PFSK-1 (cell line): Measurements from ENCODE around the gene PTPRJ.

Experiments used
- FOXP2 ChIP-seq: optimal IDR thresholded peaks from 2 replicates; pipeline ENCODE3; 2011; ENCODE audit warnings: borderline replicate concordance, control low read depth, inconsistent platforms; ENCODE audit not compliant: insufficient read depth; ENCODE audit errors: extremely low read length, extremely low read depth
- POLR2AphosphoS5 ChIP-seq: IDR thresholded peaks from 2 replicates; pipeline ENCODE4 v1.6.1; 2012; ENCODE audit warnings: low read depth, mild to moderate bottlenecking, control low read depth, low read length, moderate library complexity
- SIN3A ChIP-seq: IDR thresholded peaks from 2 replicates; pipeline ENCODE4 v1.6.1; 2012; ENCODE audit warnings: mild to moderate bottlenecking, low read length, moderate library complexity, borderline replicate concordance; ENCODE audit not compliant: insufficient read depth
- TAF1 ChIP-seq: IDR thresholded peaks from 2 replicates; pipeline ENCODE4 v1.6.1; 2012; ENCODE audit warnings: low read length, control low read depth, borderline replicate concordance; ENCODE audit not compliant: insufficient read depth
- TF ChIP-seq, protein P1 (sequence below), 2 experiments: IDR thresholded peaks; 2 replicates each; pipeline versions ENCODE4 v1.6.1 to v1.8.0; 2011 to 2012; ENCODE audit warnings: low read depth in 2 of 2, low read length in 2 of 2, control low read depth in 1 of 2, inconsistent platforms in 1 of 2, mild to moderate bottlenecking in 1 of 2, moderate library complexity in 1 of 2; ENCODE audit not compliant: insufficient read depth in 1 of 2

The PTPRJ gene

DNA sequence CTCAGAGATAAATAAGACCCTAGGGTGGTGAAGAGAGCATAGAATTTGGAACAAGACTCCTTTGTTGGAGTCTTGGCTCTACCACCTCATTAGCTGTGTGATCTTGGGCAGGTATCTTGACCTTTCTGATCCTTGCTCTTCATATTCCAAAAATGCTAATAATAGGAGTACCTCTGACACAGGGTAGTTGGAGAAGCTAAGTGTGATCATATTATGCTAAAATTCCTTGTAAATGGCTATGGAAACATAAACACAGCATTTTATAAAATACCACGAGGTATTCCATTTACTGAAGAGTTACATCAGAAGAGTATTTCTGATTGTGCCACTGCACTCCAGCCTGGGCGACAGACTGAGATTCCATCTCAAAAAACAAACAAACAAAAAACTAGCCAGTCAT, 9.4 kb downstream of the PTPRJ start:
- TF ChIP-seq POLR2AphosphoS5: no peak
- TF ChIP-seq, protein P1, sequence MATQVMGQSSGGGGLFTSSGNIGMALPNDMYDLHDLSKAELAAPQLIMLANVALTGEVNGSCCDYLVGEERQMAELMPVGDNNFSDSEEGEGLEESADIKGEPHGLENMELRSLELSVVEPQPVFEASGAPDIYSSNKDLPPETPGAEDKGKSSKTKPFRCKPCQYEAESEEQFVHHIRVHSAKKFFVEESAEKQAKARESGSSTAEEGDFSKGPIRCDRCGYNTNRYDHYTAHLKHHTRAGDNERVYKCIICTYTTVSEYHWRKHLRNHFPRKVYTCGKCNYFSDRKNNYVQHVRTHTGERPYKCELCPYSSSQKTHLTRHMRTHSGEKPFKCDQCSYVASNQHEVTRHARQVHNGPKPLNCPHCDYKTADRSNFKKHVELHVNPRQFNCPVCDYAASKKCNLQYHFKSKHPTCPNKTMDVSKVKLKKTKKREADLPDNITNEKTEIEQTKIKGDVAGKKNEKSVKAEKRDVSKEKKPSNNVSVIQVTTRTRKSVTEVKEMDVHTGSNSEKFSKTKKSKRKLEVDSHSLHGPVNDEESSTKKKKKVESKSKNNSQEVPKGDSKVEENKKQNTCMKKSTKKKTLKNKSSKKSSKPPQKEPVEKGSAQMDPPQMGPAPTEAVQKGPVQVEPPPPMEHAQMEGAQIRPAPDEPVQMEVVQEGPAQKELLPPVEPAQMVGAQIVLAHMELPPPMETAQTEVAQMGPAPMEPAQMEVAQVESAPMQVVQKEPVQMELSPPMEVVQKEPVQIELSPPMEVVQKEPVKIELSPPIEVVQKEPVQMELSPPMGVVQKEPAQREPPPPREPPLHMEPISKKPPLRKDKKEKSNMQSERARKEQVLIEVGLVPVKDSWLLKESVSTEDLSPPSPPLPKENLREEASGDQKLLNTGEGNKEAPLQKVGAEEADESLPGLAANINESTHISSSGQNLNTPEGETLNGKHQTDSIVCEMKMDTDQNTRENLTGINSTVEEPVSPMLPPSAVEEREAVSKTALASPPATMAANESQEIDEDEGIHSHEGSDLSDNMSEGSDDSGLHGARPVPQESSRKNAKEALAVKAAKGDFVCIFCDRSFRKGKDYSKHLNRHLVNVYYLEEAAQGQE (IDR thresholded peaks at IDR 0.05; ENCODE audit: insufficient read depth in 1 of 2, low read depth in 2 of 2, low read length in 2 of 2): no peak
- TF ChIP-seq FOXP2: no peak
- TF ChIP-seq SIN3A: no peak
- no peak for TF ChIP-seq TAF1

DNA sequence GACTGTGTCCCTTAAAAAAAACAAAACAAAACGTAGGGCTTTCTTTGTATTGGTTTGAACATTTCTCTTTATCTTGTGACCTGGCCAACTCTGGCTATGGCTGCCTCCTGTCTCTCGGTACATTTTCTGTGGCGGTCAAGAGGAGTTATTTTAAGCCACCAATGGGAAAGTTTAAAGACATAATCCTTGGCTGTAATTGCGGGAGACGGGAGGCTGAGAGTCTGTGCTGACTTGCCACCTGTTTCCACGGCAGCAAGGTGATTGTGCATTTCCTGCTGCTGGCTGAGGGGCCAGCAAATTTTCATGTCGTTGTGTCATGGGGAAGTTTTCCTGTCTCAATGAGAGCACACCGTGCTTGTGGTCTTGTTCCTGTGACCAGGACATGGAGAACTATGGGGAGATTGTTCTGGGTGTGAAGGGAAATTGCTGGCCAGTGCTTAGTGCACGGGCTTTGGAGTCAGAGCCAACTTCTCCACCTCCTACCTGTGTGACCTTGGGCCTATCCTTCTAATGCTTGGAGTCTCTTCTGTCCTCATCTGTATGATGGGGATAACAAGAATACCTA, 11.0 kb downstream of the PTPRJ start:
- TF ChIP-seq, protein P1 (IDR thresholded peaks at IDR 0.05; ENCODE audit: insufficient read depth in 1 of 2, low read depth in 2 of 2, low read length in 2 of 2): no peak
- TF ChIP-seq POLR2AphosphoS5: no peak
- no peak for TF ChIP-seq FOXP2
- no peak for TF ChIP-seq TAF1
- TF ChIP-seq SIN3A: no peak

DNA sequence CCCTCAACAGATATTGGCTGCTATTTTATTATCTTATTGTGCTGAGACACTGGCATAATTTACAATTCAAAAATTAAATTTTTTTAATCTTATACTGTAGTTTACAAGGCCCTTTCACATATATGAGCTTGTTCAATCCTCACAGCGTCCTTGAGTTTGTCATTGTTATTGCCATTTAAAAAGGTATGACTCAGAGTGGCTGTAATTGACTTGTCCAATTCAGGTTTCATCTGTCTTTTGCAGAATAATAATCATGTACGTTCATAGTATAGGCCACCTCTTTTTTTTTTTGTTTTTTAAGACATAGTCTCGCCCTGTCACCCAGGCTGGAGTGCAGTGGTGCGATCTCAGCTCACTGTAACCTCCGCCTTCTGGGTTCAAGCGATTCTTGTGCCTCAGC, 11.5 kb downstream of the PTPRJ start:
- no peak for TF ChIP-seq SIN3A
- TF ChIP-seq POLR2AphosphoS5: no peak
- no peak for TF ChIP-seq TAF1
- no peak for TF ChIP-seq FOXP2
- TF ChIP-seq, protein P1 (IDR thresholded peaks at IDR 0.05; ENCODE audit: insufficient read depth in 1 of 2, low read depth in 2 of 2, low read length in 2 of 2): no peak

DNA sequence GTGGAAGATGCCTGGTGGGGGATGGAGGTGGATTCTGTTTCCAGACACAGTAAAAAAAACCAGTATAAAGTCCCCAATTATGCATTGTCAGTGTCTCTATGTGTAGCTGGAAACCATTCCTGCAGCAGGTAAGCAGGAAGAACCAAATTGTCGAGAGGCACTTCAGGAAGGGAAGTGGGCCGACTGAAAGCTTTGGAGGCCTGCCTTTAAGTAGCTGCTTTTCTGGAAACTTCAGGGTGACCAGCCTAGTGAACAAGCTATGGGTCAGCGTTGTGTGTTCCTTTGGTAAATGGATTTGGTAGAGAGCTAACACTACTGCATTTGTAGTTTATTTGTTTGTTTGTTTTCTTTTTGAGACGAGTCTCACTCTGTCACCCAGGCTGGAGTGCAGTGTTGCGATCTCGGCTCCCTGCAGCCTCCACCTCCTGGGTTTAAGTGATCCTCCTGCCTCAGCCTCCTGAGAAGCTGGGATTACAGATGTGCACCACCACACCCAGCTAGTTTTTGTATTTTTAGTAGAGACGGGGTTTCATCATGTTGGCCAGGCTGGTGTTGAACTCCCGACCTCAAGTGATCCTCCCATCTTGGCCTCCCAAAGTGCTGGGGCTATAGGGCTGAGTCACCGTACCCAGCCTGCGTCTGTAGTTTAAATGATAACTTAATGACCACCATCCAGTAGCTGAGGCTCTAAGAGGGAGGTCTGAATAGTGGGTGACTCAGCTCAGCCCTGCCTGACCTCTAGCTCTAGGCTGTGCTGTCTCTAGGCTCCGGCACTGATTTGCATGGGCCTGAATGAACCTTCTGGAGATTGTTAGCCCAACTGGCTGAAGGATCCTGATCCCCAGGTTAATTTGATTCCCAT, 12.8 kb downstream of the PTPRJ start:
- TF ChIP-seq FOXP2 (no peak), TAF1 (no peak), POLR2AphosphoS5 (no peak), SIN3A (no peak)
- TF ChIP-seq, protein P1 (IDR thresholded peaks at IDR 0.05; ENCODE audit: insufficient read depth in 1 of 2, low read depth in 2 of 2, low read length in 2 of 2): no peak
